Subcutaneous preadipocyte (primary cell): ENCODE measurements around the gene RAB3C. TPM values are rescaled to one million over a fixed set of nuclear protein-coding genes. Genes with fewer than 3 reads are reported as not detected.

Experiments used
- total RNA-seq: library from RNA; depleted of rRNA; stranded (reverse); fragments of >200 nt; gene quantifications from 2 replicates; pipeline ENCODE4 v1.2.3, GENCODE V29; 2012

The RAB3C gene, protein sequence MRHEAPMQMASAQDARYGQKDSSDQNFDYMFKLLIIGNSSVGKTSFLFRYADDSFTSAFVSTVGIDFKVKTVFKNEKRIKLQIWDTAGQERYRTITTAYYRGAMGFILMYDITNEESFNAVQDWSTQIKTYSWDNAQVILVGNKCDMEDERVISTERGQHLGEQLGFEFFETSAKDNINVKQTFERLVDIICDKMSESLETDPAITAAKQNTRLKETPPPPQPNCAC
- total RNA-seq, result not detected in 2 replicates

DNA sequence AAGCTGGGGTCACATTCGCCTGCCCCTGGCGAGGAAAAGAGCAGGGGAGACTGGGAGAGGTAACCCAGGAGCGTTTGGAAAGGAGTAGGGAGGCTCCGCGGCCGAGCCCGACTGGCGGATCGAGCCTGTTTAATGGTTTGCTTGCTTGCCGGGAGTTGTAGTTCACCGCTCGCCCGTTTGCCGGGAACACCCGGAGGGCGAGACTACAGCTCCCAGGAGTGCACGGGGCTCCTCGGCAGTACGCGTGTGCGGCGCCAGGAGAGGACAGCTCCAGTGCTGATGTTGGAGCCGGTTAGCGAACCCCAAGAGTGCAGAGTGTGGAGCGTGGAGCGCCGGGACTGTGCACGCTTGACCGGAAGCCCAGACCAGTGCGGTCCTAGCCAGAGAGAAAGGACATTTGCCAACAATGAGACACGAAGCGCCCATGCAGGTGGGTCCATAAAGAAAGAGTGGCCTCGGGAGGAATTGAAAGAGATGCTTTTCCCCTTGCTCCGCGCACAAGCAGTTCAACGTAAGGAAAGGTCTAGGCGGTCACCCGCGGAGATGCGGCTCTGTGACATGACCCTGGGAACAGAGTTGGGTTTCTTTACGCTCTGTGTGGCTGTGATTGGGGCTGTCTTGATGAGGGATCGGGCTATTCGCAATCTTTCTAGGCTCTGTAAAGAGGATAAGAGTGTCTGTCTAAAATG is at the start of gene RAB3C:
RAB3C (plus strand) TSS at position 273 of the 689 bp plus-strand sequence; CDS start at position 407, 134 bp downstream.

Other genes with a start within 250 kb of the RAB3C start
- gene PLK2, start 123.0 kb upstream of the RAB3C start, total RNA-seq, result 16.2 and 23.5 TPM in 2 replicates
- not detected in 2 replicates for gene GAPT, start 91.6 kb upstream of the RAB3C start, total RNA-seq